Fibroblast of skin of right biceps (primary cell): Measurements from ENCODE around the gene NECTIN2.
A peak's percentile ranks its signal among the peaks of the same experiment; 100 is the strongest.
"Not testable (repeated sequence)": the region's sequence is repeated elsewhere in the genome, so short reads cannot be mapped to it uniquely, and the experiment has no call there.

Experiments used
- DNase-seq: peaks from one replicate; pipeline ENCODE4 v3.0.0-alpha.2; 2013

Gene NECTIN2

GRCh38 chr19:44911896-44912295 is 65.8 kb downstream of the NECTIN2 start:
- DNase-seq = not testable (repeated sequence)

- DNase-seq = no peak
These were observed 66.8 kb downstream of the NECTIN2 start for GRCh38 chr19:44912854-44913253.

GRCh38 chr19:44913512-44914432 is 67.7 kb downstream of the NECTIN2 start:
- DNase-seq = not testable (repeated sequence)

GRCh38 chr19:44914433-44915206 is 68.5 kb downstream of the NECTIN2 start, which contains the start of gene APOC1:
Gene APOC1 (plus strand): TSS chr19:44914608. CDS start chr19:44914892, 284 bp downstream.
- peak; percentile 84 for DNase-seq

GRCh38 chr19:44924243-44924725 is 78.2 kb downstream of the NECTIN2 start:
- DNase-seq = no peak

GRCh38 chr19:44925114-44925891 is 79.2 kb downstream of the NECTIN2 start:
- peak; percentile 49 for DNase-seq

GRCh38 chr19:44926245-44927077 is 80.4 kb downstream of the NECTIN2 start:
- not testable (repeated sequence) for DNase-seq

- DNase-seq = peak; percentile 63
These were observed 81.6 kb downstream of the NECTIN2 start for GRCh38 chr19:44927746-44928145.

- DNase-seq = no peak
These were observed 84.0 kb downstream of the NECTIN2 start for GRCh38 chr19:44930088-44930487.

GRCh38 chr19:44931541-44931940 is 85.4 kb downstream of the NECTIN2 start:
- no peak for DNase-seq
